Esophagus muscularis mucosa (tissue), 3 donors: Measurements from ENCODE around the gene GRAMD2B.
"Not testable (repeated sequence)": the region's sequence is repeated elsewhere in the genome, so short reads cannot be mapped to it uniquely, and the experiment has no call there.

Experiments used
- CTCF ChIP-seq, 3 experiments: fragments of 200-600 bp in 2 of 3; fragments of 450-650 bp in 1 of 3; sonication (generic) in 2 of 3; IDR thresholded peaks; one replicate each; pipeline ENCODE4 v1.5.1; 2017 to 2019; ENCODE audit warnings: antibody characterized with exemption in 3 of 3, mild to moderate bottlenecking in 2 of 3, moderate library complexity in 1 of 3
- POLR2A ChIP-seq: fragments of 450-650 bp; IDR thresholded peaks from one replicate; pipeline ENCODE4 v1.6.1; 2017; ENCODE audit warnings: antibody characterized with exemption, moderate library complexity, mild to moderate bottlenecking, low read depth
- POLR2AphosphoS5 ChIP-seq, 2 donors: sonication (generic); formaldehyde crosslinking; IDR thresholded peaks; one replicate each; pipeline ENCODE4 v1.6.1; 2017; ENCODE audit warnings: antibody characterized with exemption in 2 of 2

GRCh38 chr5:126380316-126380715, 42.9 kb upstream of the GRAMD2B start:
- not testable (repeated sequence) for TF ChIP-seq POLR2A; POLR2AphosphoS5 (IDR thresholded peaks at IDR 0.05); CTCF (IDR thresholded peaks at IDR 0.05)
